GM06990 (cell line): ENCODE measurements around the gene CMTM8.

Source experiments
- DNase-seq: peaks from one replicate; pipeline ENCODE4 v3.0.0-alpha.2; 2011; ENCODE audit not compliant: insufficient read length; ENCODE audit errors: extremely low read depth
- H3K27me3 ChIP-seq: replicated peaks from 2 replicates; pipeline ENCODE4 v1.6.0; 2011; ENCODE audit warnings: low read length; ENCODE audit not compliant: control insufficient read depth, insufficient read depth
- H3K36me3 ChIP-seq: 2 replicates; pipeline ENCODE4 v1.5.1; 2011; ENCODE audit warnings: low read length; ENCODE audit not compliant: control insufficient read depth, insufficient read depth
- H3K4me3 ChIP-seq: replicated peaks from 2 replicates; pipeline ENCODE4 v1.5.1; 2011; ENCODE audit warnings: low read depth, mild to moderate bottlenecking, control low read depth, low read length
- TF ChIP-seq, protein P1 (sequence below): IDR thresholded peaks from 2 replicates; pipeline ENCODE4 v1.5.1; 2011; ENCODE audit warnings: low read length, control low read depth, mild to moderate bottlenecking, inconsistent platforms; ENCODE audit not compliant: insufficient read depth, poor library complexity, severe bottlenecking

Gene CMTM8

DNA sequence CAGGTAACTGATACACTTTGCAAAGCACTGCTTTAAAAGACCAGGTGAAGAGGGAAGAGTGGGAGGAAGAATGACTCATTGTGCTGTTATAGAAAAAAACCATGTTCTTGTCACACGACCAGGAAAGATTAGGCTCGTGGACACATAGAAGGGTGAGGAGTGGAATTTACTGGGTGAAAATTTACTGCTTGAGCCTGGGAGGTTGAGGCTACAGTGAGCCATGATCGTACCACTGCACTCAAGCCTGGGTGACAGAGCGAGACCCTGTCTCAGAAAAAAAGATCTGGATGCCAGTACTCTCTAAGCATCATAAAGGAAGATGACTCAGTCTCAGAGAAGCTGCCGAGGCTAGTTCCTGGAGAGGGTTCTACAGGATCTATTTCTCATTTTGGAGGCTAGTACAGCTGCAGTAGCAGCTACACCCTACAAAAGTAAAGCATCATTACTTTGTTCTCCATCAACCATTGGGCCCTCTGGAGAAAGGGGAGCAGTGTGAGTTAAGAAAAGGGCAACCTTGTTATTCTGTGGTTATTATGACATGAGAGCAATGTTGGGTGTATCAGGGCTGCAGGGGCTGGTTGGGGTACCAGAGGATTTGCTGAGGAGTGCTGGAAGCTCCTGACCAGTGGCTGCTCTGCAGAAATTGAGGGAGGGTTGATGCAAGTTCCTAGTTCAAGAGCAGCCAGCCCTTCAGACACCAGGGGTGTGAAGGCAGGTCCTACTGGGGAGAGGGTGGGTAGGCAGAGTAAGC is 75.4 kb downstream of the CMTM8 start:
- Histone ChIP-seq H3K27me3 (peaks cover under 1% of the 10 kb centered on the region; the same call in 1 of the 2 replicates), H3K36me3 (no peaks in the 10 kb centered on the region), H3K4me3 (no peak overlapping the region)
- DNase-seq = no peak
- TF ChIP-seq, protein P1, sequence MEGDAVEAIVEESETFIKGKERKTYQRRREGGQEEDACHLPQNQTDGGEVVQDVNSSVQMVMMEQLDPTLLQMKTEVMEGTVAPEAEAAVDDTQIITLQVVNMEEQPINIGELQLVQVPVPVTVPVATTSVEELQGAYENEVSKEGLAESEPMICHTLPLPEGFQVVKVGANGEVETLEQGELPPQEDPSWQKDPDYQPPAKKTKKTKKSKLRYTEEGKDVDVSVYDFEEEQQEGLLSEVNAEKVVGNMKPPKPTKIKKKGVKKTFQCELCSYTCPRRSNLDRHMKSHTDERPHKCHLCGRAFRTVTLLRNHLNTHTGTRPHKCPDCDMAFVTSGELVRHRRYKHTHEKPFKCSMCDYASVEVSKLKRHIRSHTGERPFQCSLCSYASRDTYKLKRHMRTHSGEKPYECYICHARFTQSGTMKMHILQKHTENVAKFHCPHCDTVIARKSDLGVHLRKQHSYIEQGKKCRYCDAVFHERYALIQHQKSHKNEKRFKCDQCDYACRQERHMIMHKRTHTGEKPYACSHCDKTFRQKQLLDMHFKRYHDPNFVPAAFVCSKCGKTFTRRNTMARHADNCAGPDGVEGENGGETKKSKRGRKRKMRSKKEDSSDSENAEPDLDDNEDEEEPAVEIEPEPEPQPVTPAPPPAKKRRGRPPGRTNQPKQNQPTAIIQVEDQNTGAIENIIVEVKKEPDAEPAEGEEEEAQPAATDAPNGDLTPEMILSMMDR = no peak

DNA sequence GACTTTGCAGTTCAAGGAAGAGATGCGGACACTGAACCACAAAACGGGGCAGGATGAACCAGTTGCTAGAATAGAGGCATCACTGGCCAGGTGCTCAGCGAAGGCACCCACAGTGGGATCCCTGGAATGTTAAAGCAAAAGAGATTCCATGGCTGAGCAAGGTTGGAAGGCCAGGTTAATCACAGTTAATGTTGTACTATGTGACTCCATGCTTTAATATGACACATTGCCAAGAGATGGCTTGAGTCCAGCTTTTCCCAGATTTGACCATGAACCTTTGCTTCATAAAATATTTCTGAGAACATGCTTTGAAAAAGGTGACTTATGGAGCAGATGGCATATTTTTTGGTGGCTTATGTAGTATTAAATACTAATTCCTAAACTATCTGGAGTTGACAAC is 77.0 kb downstream of the CMTM8 start:
- no peak for DNase-seq
- H3K4me3 ChIP-seq = no peak overlapping the region
- TF ChIP-seq, protein P1 = no peak
- no peaks in the 10 kb centered on the region for H3K36me3 ChIP-seq
- H3K27me3 ChIP-seq = no peaks in the 10 kb centered on the region

DNA sequence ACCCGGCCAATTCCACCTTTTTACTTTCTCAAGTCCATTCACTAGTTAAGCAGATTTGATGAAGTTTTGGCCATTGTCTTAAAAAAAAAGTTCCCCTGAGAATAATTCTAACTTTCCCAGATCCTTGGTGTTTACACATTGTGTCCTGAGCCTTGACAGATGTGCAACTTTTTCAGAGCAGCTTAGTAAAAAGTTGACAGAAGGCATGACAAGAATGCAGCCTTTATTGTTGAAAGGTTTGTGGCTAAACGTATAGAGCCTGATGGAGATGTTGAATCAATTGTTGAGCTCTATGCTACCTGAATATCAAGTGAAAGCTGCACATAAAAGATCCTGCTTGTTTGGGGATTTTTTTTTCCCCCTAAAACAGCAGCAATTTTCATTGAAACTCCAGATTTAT is 77.8 kb downstream of the CMTM8 start:
- Histone ChIP-seq H3K27me3 (no peaks in the 10 kb centered on the region), H3K4me3 (no peak overlapping the region), H3K36me3 (no peaks in the 10 kb centered on the region)
- TF ChIP-seq, protein P1 = no peak
- no peak for DNase-seq

DNA sequence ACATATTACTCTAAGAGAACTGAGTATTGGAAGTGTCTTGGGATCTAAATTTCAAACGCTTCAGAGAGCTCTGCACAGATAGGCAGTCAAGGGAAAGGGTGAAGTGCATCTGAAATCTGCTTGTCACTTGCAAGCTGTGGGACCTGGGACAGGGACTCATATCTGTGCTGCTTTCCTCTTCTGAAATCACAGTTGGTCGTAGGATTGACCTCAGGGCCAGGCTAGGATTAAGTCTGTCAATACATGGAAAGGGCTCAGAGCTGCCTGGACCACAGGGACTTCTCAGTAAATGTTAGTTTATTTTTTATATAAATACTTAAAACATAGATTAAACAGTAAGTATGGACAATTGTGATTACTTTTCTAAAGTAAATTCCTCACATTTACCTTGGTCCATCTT is 78.5 kb downstream of the CMTM8 start:
- TF ChIP-seq, protein P1 = no peak
- Histone ChIP-seq H3K4me3 (no peak overlapping the region), H3K27me3 (no peaks in the 10 kb centered on the region), H3K36me3 (no peaks in the 10 kb centered on the region)
- DNase-seq = no peak

DNA sequence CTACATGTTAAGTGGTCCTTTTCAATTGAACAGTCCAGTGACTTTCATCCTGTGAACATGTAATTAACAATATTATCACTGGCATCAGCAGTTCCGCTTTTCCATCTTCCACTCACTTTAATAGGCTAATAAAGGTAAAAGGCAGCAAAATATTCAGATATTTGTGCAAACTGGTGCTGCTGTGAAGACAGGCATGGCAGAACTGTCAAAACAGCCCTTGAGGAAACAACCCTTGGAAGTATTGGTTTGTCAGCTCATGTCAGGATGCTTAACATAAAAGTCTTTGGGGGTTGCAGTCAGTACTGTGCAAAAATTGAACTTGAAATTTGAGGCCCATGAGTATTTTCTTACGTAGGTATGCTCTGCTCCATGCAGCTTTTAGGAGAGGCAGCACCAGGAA is 81.1 kb downstream of the CMTM8 start:
- H3K4me3 ChIP-seq = no peak overlapping the region
- TF ChIP-seq, protein P1 = no peak
- H3K36me3 ChIP-seq = no peaks in the 10 kb centered on the region
- H3K27me3 ChIP-seq = no peaks in the 10 kb centered on the region
- no peak for DNase-seq

DNA sequence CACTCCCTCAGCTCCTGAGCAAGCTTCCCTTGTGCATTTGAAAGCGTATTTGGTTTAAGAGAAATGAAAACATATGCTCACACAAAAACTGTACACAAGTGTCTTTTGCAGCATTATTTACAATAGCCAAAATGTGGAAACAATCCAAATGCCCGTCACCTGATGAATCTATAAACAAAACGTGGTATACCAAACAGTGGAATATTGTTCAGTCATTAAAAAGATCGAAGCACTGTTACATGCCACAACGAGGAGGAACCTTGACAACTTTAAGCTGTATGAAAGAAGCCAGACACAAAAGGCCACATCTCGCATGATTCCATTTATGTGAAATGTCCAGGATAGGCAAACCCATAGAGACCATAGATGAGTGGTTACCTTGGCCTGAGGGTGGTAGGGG is 81.6 kb downstream of the CMTM8 start:
- Histone ChIP-seq H3K36me3 (no peaks in the 10 kb centered on the region), H3K4me3 (no peak overlapping the region), H3K27me3 (no peaks in the 10 kb centered on the region)
- TF ChIP-seq, protein P1 = no peak
- no peak for DNase-seq
